HEK293 (cell line): ENCODE measurements around the gene MSH2.

ENCODE experiments used
- ZNF558 ChIP-seq: fragments of 450-650 bp; formaldehyde crosslinking; IDR thresholded peaks from 2 replicates; pipeline ENCODE4 v1.5.1; 2016; ENCODE audit warnings: missing biosample characterization, missing genetic modification characterization
- ZNF792 ChIP-seq: fragments of 450-650 bp; formaldehyde crosslinking; IDR thresholded peaks from 2 replicates; pipeline ENCODE4 v1.5.1; 2016; ENCODE audit warnings: missing biosample characterization, missing genetic modification characterization

GRCh38 chr2:47485177-47485576, 82.2 kb downstream of the MSH2 start:
- no peak for TF ChIP-seq ZNF558 (tag by site-specific recombination)
- TF ChIP-seq ZNF792 = no peak
